ENCODE data around the gene MBTPS1. TPM values are rescaled to one million over a fixed set of nuclear protein-coding genes. Genes with fewer than 3 reads are reported as not detected.

The MBTPS1 gene
- total and polyA plus RNA-seq, 9 of the 15 experiments (the other 6 are each of a cell fraction or from before 2014, with no cell fraction given), result 2.8 to 57.6 (median 43.8) TPM

GRCh38 chr16:84116720-84117493 lies at the start of gene MBTPS1 (continued):
- TF ChIP-seq, protein P1, sequence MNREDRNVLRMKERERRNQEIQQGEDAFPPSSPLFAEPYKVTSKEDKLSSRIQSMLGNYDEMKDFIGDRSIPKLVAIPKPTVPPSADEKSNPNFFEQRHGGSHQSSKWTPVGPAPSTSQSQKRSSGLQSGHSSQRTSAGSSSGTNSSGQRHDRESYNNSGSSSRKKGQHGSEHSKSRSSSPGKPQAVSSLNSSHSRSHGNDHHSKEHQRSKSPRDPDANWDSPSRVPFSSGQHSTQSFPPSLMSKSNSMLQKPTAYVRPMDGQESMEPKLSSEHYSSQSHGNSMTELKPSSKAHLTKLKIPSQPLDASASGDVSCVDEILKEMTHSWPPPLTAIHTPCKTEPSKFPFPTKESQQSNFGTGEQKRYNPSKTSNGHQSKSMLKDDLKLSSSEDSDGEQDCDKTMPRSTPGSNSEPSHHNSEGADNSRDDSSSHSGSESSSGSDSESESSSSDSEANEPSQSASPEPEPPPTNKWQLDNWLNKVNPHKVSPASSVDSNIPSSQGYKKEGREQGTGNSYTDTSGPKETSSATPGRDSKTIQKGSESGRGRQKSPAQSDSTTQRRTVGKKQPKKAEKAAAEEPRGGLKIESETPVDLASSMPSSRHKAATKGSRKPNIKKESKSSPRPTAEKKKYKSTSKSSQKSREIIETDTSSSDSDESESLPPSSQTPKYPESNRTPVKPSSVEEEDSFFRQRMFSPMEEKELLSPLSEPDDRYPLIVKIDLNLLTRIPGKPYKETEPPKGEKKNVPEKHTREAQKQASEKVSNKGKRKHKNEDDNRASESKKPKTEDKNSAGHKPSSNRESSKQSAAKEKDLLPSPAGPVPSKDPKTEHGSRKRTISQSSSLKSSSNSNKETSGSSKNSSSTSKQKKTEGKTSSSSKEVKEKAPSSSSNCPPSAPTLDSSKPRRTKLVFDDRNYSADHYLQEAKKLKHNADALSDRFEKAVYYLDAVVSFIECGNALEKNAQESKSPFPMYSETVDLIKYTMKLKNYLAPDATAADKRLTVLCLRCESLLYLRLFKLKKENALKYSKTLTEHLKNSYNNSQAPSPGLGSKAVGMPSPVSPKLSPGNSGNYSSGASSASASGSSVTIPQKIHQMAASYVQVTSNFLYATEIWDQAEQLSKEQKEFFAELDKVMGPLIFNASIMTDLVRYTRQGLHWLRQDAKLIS (CRISPR knock-in tag; IDR thresholded peaks at IDR 0.05), result 0 out of 2 replicates have a peak, but pooled peaks have one; percentile 19
- TF ChIP-seq, protein P2, sequence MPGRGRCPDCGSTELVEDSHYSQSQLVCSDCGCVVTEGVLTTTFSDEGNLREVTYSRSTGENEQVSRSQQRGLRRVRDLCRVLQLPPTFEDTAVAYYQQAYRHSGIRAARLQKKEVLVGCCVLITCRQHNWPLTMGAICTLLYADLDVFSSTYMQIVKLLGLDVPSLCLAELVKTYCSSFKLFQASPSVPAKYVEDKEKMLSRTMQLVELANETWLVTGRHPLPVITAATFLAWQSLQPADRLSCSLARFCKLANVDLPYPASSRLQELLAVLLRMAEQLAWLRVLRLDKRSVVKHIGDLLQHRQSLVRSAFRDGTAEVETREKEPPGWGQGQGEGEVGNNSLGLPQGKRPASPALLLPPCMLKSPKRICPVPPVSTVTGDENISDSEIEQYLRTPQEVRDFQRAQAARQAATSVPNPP (IDR thresholded peaks at IDR 0.05; ENCODE audit: borderline replicate concordance, insufficient read depth, insufficient read length), result no peak
- TF ChIP-seq PKNOX1 (IDR thresholded peaks at IDR 0.05) (peak; percentile 77), ZNF445 (CRISPR knock-in tag; IDR thresholded peaks at IDR 0.05; ENCODE audit: low read depth) (no peak), HSF4 (CRISPR knock-in tag; IDR thresholded peaks at IDR 0.05; ENCODE audit: borderline replicate concordance) (no peak), HMGXB4 (CRISPR knock-in tag; IDR thresholded peaks at IDR 0.05) (peak; percentile 15; the same call in 1 of the 2 replicates)
- TF ChIP-seq, protein P3, sequence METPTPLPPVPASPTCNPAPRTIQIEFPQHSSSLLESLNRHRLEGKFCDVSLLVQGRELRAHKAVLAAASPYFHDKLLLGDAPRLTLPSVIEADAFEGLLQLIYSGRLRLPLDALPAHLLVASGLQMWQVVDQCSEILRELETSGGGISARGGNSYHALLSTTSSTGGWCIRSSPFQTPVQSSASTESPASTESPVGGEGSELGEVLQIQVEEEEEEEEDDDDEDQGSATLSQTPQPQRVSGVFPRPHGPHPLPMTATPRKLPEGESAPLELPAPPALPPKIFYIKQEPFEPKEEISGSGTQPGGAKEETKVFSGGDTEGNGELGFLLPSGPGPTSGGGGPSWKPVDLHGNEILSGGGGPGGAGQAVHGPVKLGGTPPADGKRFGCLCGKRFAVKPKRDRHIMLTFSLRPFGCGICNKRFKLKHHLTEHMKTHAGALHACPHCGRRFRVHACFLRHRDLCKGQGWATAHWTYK (CRISPR knock-in tag; IDR thresholded peaks at IDR 0.05), result peak; percentile 51; the same call in 1 of the 2 replicates
- TF ChIP-seq, protein P4, sequence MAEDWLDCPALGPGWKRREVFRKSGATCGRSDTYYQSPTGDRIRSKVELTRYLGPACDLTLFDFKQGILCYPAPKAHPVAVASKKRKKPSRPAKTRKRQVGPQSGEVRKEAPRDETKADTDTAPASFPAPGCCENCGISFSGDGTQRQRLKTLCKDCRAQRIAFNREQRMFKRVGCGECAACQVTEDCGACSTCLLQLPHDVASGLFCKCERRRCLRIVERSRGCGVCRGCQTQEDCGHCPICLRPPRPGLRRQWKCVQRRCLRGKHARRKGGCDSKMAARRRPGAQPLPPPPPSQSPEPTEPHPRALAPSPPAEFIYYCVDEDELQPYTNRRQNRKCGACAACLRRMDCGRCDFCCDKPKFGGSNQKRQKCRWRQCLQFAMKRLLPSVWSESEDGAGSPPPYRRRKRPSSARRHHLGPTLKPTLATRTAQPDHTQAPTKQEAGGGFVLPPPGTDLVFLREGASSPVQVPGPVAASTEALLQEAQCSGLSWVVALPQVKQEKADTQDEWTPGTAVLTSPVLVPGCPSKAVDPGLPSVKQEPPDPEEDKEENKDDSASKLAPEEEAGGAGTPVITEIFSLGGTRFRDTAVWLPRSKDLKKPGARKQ (CRISPR knock-in tag; IDR thresholded peaks at IDR 0.05), result no peak
- TF ChIP-seq, protein P5, sequence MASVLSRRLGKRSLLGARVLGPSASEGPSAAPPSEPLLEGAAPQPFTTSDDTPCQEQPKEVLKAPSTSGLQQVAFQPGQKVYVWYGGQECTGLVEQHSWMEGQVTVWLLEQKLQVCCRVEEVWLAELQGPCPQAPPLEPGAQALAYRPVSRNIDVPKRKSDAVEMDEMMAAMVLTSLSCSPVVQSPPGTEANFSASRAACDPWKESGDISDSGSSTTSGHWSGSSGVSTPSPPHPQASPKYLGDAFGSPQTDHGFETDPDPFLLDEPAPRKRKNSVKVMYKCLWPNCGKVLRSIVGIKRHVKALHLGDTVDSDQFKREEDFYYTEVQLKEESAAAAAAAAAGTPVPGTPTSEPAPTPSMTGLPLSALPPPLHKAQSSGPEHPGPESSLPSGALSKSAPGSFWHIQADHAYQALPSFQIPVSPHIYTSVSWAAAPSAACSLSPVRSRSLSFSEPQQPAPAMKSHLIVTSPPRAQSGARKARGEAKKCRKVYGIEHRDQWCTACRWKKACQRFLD (CRISPR knock-in tag; IDR thresholded peaks at IDR 0.05), result peak; percentile 1; the same call in 1 of the 2 replicates
